AG09309 (cell line): ENCODE data around the gene RASAL1.

ENCODE experiments used
- DNase-seq: peaks from one replicate; pipeline ENCODE4 v3.0.0-alpha.2; 2010; ENCODE audit warnings: low read depth
- H3K4me3 ChIP-seq: 2 replicates; pipeline ENCODE4 v1.5.1; 2011; ENCODE audit warnings: mild to moderate bottlenecking, low read depth, low read length, moderate library complexity; ENCODE audit not compliant: control insufficient read depth
- TF ChIP-seq, protein P1 (sequence below): IDR thresholded peaks from 2 replicates; pipeline ENCODE4 v1.5.1; 2011; ENCODE audit warnings: mild to moderate bottlenecking, low read depth, low read length, inconsistent platforms; ENCODE audit not compliant: insufficient read depth, control insufficient read depth; ENCODE audit errors: missing control alignments

Gene RASAL1

DNA sequence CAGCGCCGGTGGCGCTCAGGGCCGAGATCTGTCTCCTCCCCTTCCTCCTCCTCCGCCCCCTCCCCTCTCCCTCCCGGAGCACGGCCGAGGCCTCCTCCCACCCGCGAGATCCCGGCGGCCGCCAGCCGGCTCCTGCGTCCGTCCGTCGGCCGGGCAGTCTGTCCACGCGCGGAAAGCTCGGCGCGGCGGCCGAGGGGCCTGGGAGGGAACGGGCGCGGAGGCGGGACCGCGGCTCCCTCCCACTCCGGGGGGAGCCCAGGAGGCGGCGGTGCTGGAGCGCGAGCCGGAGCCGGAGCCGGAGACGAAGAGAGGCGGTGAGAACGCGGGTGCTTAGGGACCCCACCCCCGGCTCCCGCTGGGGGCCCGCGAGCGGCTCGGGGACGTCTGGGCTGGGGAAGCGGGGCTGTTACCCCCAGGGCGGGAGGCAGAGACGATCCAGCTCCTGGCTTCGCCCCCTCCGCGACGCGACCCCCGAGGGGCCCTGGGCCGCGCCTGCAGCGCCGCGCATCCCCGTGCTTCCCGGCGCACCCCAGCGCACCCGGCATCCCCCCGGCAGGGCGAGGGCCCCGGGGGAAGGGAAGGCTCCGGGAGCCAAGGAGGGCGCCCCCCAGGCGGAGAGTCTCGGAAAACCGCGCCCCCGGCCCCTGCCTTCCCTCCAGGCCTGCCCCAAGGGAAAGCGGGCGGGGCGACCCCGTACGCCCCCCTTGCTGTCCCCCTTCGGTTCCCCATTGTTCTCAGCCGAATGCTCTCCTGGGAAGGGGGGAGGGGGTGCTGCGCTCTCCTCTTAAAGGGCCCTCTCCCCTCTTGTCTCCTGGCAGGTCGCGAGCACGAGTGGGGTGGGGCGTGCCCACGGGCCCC lies 78.7 kb downstream of the RASAL1 start, which contains the start of gene DTX1:
TSS of gene DTX1 (plus strand) at position 100 of the 858 bp plus-strand sequence. CDS start 1,463 bp downstream, outside the sequence.
- H3K4me3 ChIP-seq, result peak within 1 kb of the TSS; percentile 22
- TF ChIP-seq, protein P1, sequence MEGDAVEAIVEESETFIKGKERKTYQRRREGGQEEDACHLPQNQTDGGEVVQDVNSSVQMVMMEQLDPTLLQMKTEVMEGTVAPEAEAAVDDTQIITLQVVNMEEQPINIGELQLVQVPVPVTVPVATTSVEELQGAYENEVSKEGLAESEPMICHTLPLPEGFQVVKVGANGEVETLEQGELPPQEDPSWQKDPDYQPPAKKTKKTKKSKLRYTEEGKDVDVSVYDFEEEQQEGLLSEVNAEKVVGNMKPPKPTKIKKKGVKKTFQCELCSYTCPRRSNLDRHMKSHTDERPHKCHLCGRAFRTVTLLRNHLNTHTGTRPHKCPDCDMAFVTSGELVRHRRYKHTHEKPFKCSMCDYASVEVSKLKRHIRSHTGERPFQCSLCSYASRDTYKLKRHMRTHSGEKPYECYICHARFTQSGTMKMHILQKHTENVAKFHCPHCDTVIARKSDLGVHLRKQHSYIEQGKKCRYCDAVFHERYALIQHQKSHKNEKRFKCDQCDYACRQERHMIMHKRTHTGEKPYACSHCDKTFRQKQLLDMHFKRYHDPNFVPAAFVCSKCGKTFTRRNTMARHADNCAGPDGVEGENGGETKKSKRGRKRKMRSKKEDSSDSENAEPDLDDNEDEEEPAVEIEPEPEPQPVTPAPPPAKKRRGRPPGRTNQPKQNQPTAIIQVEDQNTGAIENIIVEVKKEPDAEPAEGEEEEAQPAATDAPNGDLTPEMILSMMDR, result no peak
- no peak for DNase-seq

DNA sequence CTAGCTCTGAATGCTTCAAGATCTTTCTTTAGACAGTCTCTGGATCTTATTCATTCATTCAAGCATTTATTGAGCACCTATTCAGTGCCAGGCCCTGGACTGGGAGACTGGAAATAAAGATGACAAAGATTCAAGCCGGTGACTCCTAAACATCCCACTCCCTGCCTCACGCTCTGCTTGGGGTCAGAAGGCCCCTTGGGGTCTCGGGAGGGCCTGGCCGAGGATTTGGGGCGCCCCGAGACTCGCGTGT lies 79.3 kb downstream of the RASAL1 start:
- TF ChIP-seq, protein P1, result no peak
- no peak for DNase-seq
- peak overlapping the region; percentile 22 for H3K4me3 ChIP-seq

DNA sequence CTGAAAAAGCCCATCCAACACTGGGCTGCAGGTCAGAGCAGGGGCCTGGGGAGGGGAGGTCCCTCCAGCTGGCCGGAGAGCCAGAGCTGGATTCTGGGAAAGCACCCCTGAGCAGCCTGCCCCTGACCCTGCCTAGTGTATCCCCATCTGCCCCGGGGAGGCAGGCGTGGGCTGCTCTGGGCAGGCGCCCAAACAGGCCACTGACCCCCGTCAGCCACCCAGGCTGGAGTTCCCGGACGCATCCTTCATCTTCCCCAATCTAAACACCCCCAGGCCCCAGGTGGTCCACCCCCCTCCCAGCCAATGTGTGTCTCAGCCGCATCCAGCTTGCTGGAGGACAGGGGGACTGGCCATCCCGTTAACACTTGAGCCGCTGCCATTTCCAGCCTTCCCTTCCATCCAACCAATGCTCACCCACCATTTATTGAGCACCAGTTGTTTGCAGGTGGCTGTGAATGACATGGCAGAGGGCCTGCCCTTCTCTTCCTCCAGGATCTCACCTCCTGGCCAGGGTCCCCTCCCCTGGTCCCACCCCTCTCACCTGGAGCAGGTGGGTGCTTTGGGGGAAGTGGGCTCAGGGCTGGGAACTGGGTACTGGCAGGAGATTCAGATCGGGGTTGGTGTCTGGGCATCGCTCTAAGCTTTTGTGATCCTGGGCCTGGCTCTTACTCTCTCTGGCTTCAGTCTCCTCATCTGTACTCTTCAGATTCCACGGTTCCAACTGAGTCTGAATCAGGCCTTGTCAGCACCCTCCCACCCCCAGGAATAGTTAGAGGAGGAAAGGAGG lies 79.8 kb downstream of the RASAL1 start:
- TF ChIP-seq, protein P1, result no peak
- no peak overlapping the region for H3K4me3 ChIP-seq
- DNase-seq, result no peak

DNA sequence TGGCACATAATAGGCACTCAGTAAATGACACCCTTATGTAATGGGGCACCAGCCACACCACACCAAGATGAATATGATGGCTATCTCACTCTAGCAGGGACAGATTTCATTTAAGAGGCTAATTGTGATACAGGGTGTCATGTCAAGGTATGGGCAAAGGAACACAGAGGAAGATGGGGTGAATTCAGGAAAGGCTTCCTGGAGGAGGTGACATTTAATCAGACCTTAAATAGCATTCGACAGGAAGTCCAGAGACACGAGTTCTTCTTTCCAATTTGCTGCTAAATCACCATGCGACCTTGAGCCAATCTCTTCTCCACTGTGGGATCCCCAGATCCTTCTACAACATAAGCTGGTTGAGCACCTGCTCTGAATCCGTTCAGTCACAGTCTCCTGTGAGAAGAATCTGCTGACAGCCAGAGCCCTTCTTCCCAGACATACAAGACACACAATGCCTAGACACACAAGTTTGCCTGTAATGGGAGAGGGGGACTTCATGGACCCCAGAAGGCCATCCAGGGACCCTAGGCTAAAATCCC lies 80.5 kb downstream of the RASAL1 start:
- H3K4me3 ChIP-seq, result no peak overlapping the region
- TF ChIP-seq, protein P1, result no peak
- DNase-seq, result no peak

DNA sequence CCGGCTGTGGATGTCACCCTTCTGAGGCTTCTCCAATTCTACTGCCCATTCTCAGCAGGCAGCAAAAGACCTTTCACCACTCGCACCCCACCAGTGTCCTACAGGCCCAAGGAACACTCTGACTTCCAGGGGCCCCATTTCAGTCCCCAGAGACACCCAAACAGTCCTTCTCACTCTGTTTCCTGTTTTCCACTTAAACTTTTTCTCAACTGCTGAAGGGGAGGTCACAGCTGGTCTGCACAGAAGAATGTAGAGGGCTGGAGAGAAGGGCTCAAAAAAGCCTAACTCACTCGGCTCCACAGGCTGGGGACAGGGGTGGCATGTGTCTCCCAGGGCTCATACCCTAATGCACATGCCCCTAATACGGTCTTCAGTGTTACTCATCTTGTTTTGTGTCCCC lies 83.2 kb downstream of the RASAL1 start:
- TF ChIP-seq, protein P1, result no peak
- no peak for DNase-seq
- H3K4me3 ChIP-seq, result no peak overlapping the region

DNA sequence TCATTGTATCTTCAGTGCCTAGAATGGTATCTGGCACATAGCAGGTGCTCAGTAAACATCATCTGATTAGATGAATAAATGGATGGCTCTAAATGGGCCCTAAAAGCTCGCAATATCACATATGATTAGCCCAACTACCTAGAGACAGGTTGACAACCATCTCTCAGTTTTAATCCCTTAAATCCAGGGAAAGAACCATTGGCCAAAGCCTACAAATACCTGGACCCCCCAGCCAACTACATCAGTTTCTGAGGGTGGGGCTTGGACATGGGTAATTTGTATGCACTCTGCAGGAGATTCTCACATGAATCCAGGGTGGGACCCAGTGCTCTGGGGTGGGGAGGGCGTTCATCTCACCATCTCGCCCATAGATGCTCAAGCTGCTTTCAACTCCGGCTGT lies 83.8 kb downstream of the RASAL1 start:
- TF ChIP-seq, protein P1, result no peak
- H3K4me3 ChIP-seq, result no peak overlapping the region

More for the DNA sequence above, 83.8 kb downstream of the RASAL1 start:
- no peak for DNase-seq
